ENCODE results near the gene TMEM178B. TPM values are rescaled to one million over a fixed set of nuclear protein-coding genes. Genes with fewer than 3 reads are reported as not detected.
"Not testable (repeated sequence)": the region's sequence is repeated elsewhere in the genome, so short reads cannot be mapped to it uniquely, and the experiment has no call there.

Gene TMEM178B
- total RNA-seq, 4 donors from 2014 or later: 7.7 to 49.9 (median 25.9) TPM

- intact Hi-C loops (cut with DNase I): no loop called here
- Histone ChIP-seq H3K4me1 (peaks cover 0 to 16% of the 10 kb centered on the region in 2 donors), H3K27ac (no peak overlapping the region), H3K4me3 (replicated peaks in 1 of 3) (no peak overlapping the region), H3K9me3 (no peaks in the 10 kb centered on the region), H3K27me3 (no peaks in the 10 kb centered on the region), H3K36me3 (no peaks in the 10 kb centered on the region)
- DNase-seq: peak; percentile 35 to 40
- TF ChIP-seq POLR2A (IDR thresholded peaks at IDR 0.05): no peak
- no peak for TF ChIP-seq CTCF (IDR thresholded peaks at IDR 0.05)
- WGBS, 2 donors: 86% methylated on average over 14 of the region's 14 CpGs
These were observed 88.0 kb downstream of the TMEM178B start for GRCh38 chr7:141161550-141162535.

- peak; percentile 12 to 26 for DNase-seq
- TF ChIP-seq POLR2A (IDR thresholded peaks at IDR 0.05) (no peak), CTCF (IDR thresholded peaks at IDR 0.05) (no peak)
- WGBS, 2 donors: 44 to 47% methylated on average over 2 of the region's 2 CpGs
- Histone ChIP-seq H3K27me3 (no peaks in the 10 kb centered on the region), H3K27ac (no peak overlapping the region), H3K9me3 (no peaks in the 10 kb centered on the region), H3K4me1 (peaks cover 0 to 9% of the 10 kb centered on the region in 2 donors), H3K36me3 (no peaks in the 10 kb centered on the region), H3K4me3 (replicated peaks in 1 of 3) (no peak overlapping the region)
- intact Hi-C loops (cut with DNase I): no loop called here
These were observed 91.7 kb downstream of the TMEM178B start for GRCh38 chr7:141165521-141165920.

- intact Hi-C loops (cut with DNase I): no loop called here
- no peak for DNase-seq
- 92 to 95% methylated on average over 6 of the region's 6 CpGs for WGBS, 2 donors
- H3K4me3 ChIP-seq (replicated peaks in 1 of 3): no peak overlapping the region
- H3K27me3 ChIP-seq: no peaks in the 10 kb centered on the region
- peaks cover 0 to 7% of the 10 kb centered on the region in 2 donors for H3K4me1 ChIP-seq
- H3K27ac ChIP-seq: no peak overlapping the region
- H3K36me3 ChIP-seq: no peaks in the 10 kb centered on the region
- H3K9me3 ChIP-seq: no peaks in the 10 kb centered on the region
- TF ChIP-seq CTCF (IDR thresholded peaks at IDR 0.05): no peak
- TF ChIP-seq POLR2A (IDR thresholded peaks at IDR 0.05): no peak
These were observed 93.1 kb downstream of the TMEM178B start for GRCh38 chr7:141166926-141167325.

GRCh38 chr7:141167381-141167964, 93.6 kb downstream of the TMEM178B start:
- no peak for DNase-seq
- no peak for TF ChIP-seq POLR2A (IDR thresholded peaks at IDR 0.05)
- TF ChIP-seq CTCF (IDR thresholded peaks at IDR 0.05): no peak
- Histone ChIP-seq H3K36me3 (no peaks in the 10 kb centered on the region), H3K27me3 (no peaks in the 10 kb centered on the region), H3K9me3 (no peaks in the 10 kb centered on the region), H3K4me3 (replicated peaks in 1 of 3) (no peak overlapping the region), H3K27ac (no peak overlapping the region), H3K4me1 (peaks cover 0 to 2% of the 10 kb centered on the region in 2 donors)
- WGBS, 2 donors: 81 to 85% methylated on average over 11 of the region's 11 CpGs
- intact Hi-C loops (cut with DNase I): no loop called here

GRCh38 chr7:141169157-141169556, 95.3 kb downstream of the TMEM178B start:
- H3K27me3 ChIP-seq; DNase-seq; H3K27ac ChIP-seq; H3K4me3 ChIP-seq (replicated peaks in 1 of 3); H3K9me3 ChIP-seq; H3K4me1 ChIP-seq; intact Hi-C loops (cut with DNase I); H3K36me3 ChIP-seq: not testable (repeated sequence)
- WGBS, 2 donors: 95 to 97% methylated on average over 2 of the region's 2 CpGs

- WGBS, 2 donors: 91 to 97% methylated on average over 1 of the region's 1 CpG
These were observed 101.9 kb downstream of the TMEM178B start for GRCh38 chr7:141175728-141176127.

GRCh38 chr7:141177120-141177519, 103.3 kb downstream of the TMEM178B start:
- H3K27me3 ChIP-seq; H3K27ac ChIP-seq; H3K36me3 ChIP-seq; intact Hi-C loops (cut with DNase I); H3K4me3 ChIP-seq (replicated peaks in 1 of 3); H3K9me3 ChIP-seq; DNase-seq: not testable (repeated sequence)
- H3K4me1 ChIP-seq: peaks cover 6 to 18% of the 10 kb centered on the region in 2 donors
- 90 to 94% methylated on average over 5 of the region's 5 CpGs for WGBS, 2 donors

More at GRCh38 chr7:141175728-141176127, 101.9 kb downstream of the TMEM178B start:
- intact Hi-C loops (cut with DNase I); DNase-seq; H3K27ac ChIP-seq; H3K9me3 ChIP-seq; H3K27me3 ChIP-seq; H3K36me3 ChIP-seq; H3K4me3 ChIP-seq (replicated peaks in 1 of 3): not testable (repeated sequence)
- H3K4me1 ChIP-seq: peaks cover 6 to 18% of the 10 kb centered on the region in 2 donors

Measured in thyroid gland (tissue), 4 donors.